ENCODE results near the gene CDON. TPM values are rescaled to one million over a fixed set of nuclear protein-coding genes. Genes with fewer than 3 reads are reported as not detected.

The CDON gene
- polyA plus RNA-seq, 2 of the 4 experiments (the other 2 are of a cell fraction) = 1.7 to 5.6 TPM

DNA sequence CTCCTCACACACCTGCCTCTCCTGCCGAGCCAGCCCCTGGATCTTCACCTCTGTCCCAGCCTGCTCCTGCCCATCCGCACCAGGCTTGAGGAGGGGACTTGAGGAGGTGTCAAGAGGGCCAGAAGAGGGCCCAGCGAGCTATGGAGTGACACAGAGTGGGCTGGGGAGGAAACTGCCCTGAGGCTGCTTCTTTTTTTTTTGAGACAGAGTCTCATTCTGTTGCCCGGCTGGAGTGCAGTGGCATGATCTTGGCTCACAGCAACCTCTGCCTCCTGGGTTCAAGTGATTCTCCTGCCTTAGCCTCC lies 21.9 kb upstream of the CDON start:
- H3K4me2 ChIP-seq = no peak overlapping the region
- H3K4me3 ChIP-seq = no peak overlapping the region
- DNase-seq (ENCODE audit: low read depth in 1 of 2, low spot score in 1 of 2) (no peak), ATAC-seq (no peak), FAIRE-seq (no peak)
- no peak for TF ChIP-seq GATA3 (IDR thresholded peaks at IDR 0.05; ENCODE audit: borderline replicate concordance)
- TF ChIP-seq POLR2A (IDR thresholded peaks at IDR 0.05; ENCODE audit: low read length) = no peak
- TF ChIP-seq, protein P1, sequence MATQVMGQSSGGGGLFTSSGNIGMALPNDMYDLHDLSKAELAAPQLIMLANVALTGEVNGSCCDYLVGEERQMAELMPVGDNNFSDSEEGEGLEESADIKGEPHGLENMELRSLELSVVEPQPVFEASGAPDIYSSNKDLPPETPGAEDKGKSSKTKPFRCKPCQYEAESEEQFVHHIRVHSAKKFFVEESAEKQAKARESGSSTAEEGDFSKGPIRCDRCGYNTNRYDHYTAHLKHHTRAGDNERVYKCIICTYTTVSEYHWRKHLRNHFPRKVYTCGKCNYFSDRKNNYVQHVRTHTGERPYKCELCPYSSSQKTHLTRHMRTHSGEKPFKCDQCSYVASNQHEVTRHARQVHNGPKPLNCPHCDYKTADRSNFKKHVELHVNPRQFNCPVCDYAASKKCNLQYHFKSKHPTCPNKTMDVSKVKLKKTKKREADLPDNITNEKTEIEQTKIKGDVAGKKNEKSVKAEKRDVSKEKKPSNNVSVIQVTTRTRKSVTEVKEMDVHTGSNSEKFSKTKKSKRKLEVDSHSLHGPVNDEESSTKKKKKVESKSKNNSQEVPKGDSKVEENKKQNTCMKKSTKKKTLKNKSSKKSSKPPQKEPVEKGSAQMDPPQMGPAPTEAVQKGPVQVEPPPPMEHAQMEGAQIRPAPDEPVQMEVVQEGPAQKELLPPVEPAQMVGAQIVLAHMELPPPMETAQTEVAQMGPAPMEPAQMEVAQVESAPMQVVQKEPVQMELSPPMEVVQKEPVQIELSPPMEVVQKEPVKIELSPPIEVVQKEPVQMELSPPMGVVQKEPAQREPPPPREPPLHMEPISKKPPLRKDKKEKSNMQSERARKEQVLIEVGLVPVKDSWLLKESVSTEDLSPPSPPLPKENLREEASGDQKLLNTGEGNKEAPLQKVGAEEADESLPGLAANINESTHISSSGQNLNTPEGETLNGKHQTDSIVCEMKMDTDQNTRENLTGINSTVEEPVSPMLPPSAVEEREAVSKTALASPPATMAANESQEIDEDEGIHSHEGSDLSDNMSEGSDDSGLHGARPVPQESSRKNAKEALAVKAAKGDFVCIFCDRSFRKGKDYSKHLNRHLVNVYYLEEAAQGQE (IDR thresholded peaks at IDR 0.05) = no peak
- H3K4me1 ChIP-seq = peaks cover 14% of the 10 kb centered on the region
- H3K9me3 ChIP-seq = no peaks in the 10 kb centered on the region
- CTCF ChIA-PET = no interaction called here
- POLR2A ChIA-PET = no interaction called here
- H3K27ac ChIP-seq = no peak overlapping the region
- 83% methylated on average over 2 of the region's 4 CpGs for WGBS (ENCODE audit: missing lambda C conversion rate)

GRCh38 chr11:126083829-126084607 lies 21.4 kb upstream of the CDON start:
- FAIRE-seq = no peak
- Histone ChIP-seq H3K4me2 (no peak overlapping the region), H3K4me3 (no peak overlapping the region), H3K27ac (no peak overlapping the region), H3K4me1 (peaks cover 17% of the 10 kb centered on the region), H3K9me3 (no peaks in the 10 kb centered on the region)
- 85% methylated on average over 11 of the region's 12 CpGs for WGBS (ENCODE audit: missing lambda C conversion rate)
- ATAC-seq = no peak
- TF ChIP-seq SREBF2 (IDR thresholded peaks at IDR 0.05) = no peak
- DNase-seq (ENCODE audit: low read depth in 1 of 2, low spot score in 1 of 2) = no peak
- CTCF ChIA-PET = no interaction called here
- POLR2A ChIA-PET = no interaction called here

GRCh38 chr11:126082251-126083109 lies 19.8 kb upstream of the CDON start:
- POLR2A ChIA-PET = no interaction called here
- no peak for ATAC-seq
- TF ChIP-seq NFE2L2 (conservative IDR thresholded peaks at IDR 0.05; ENCODE audit: low read length) = no peak
- no peak for TF ChIP-seq GATA3 (IDR thresholded peaks at IDR 0.05; ENCODE audit: borderline replicate concordance)
- TF ChIP-seq, protein P2, sequence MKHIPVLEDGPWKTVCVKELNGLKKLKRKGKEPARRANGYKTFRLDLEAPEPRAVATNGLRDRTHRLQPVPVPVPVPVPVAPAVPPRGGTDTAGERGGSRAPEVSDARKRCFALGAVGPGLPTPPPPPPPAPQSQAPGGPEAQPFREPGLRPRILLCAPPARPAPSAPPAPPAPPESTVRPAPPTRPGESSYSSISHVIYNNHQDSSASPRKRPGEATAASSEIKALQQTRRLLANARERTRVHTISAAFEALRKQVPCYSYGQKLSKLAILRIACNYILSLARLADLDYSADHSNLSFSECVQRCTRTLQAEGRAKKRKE (CRISPR knock-in tag; IDR thresholded peaks at IDR 0.05; ENCODE audit: low read depth) = no peak
- no peak for TF ChIP-seq ESRRA (IDR thresholded peaks at IDR 0.05; ENCODE audit: borderline replicate concordance, low read length)
- no peak for TF ChIP-seq JUNB (IDR thresholded peaks at IDR 0.05)
- TF ChIP-seq ZC3H11A (IDR thresholded peaks at IDR 0.05) = no peak
- TF ChIP-seq, protein P3, sequence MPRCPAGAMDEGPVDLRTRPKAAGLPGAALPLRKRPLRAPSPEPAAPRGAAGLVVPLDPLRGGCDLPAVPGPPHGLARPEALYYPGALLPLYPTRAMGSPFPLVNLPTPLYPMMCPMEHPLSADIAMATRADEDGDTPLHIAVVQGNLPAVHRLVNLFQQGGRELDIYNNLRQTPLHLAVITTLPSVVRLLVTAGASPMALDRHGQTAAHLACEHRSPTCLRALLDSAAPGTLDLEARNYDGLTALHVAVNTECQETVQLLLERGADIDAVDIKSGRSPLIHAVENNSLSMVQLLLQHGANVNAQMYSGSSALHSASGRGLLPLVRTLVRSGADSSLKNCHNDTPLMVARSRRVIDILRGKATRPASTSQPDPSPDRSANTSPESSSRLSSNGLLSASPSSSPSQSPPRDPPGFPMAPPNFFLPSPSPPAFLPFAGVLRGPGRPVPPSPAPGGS (IDR thresholded peaks at IDR 0.05) = no peak
- no peak for TF ChIP-seq JUN (IDR thresholded peaks at IDR 0.05)
- no peak for TF ChIP-seq MYC (IDR thresholded peaks at IDR 0.05; ENCODE audit: borderline replicate concordance, low read length)
- no peak for TF ChIP-seq RFX5 (IDR thresholded peaks at IDR 0.05)
- TF ChIP-seq CTCF (IDR thresholded peaks at IDR 0.05) = no peak
- TF ChIP-seq, protein P4, sequence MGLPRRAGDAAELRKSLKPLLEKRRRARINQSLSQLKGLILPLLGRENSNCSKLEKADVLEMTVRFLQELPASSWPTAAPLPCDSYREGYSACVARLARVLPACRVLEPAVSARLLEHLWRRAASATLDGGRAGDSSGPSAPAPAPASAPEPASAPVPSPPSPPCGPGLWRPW (IDR thresholded peaks at IDR 0.05) = no peak
- no peak for TF ChIP-seq ZNF302 (CRISPR knock-in tag; IDR thresholded peaks at IDR 0.05)
- TF ChIP-seq HOXB13 (CRISPR knock-in tag; IDR thresholded peaks at IDR 0.05; ENCODE audit: low read depth) = no peak
- TF ChIP-seq FOSB (CRISPR knock-in tag; IDR thresholded peaks at IDR 0.05) = no peak
- no peak for TF ChIP-seq CBX8 (IDR thresholded peaks at IDR 0.05)
- TF ChIP-seq, protein P5, sequence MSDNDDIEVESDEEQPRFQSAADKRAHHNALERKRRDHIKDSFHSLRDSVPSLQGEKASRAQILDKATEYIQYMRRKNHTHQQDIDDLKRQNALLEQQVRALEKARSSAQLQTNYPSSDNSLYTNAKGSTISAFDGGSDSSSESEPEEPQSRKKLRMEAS (IDR thresholded peaks at IDR 0.05) = no peak

More at GRCh38 chr11:126082251-126083109, 19.8 kb upstream of the CDON start:
- FAIRE-seq = no peak
- Histone ChIP-seq H3K27ac (no peak overlapping the region), H3K4me3 (no peak overlapping the region), H3K4me1 (peaks cover 17% of the 10 kb centered on the region), H3K9me3 (no peaks in the 10 kb centered on the region), H3K4me2 (no peak overlapping the region)
- 83% methylated on average over 16 of the region's 17 CpGs for WGBS (ENCODE audit: missing lambda C conversion rate)
- CTCF ChIA-PET = no interaction called here
- no peak for DNase-seq (ENCODE audit: low read depth in 1 of 2, low spot score in 1 of 2)
